HepG2 (cell line): ENCODE results near the gene ZG16B. TPM values are rescaled to one million over a fixed set of nuclear protein-coding genes. Genes with fewer than 3 reads are reported as not detected.

Source experiments
- ATAC-seq: fragments of 200-7000 bp; cut with Tn5 transposase; 3 replicates; pipeline ENCODE4 v1.9.1; 2020; ENCODE audit warnings: mild to moderate bottlenecking, moderate library complexity
- BruUV-seq: library from RNA; stranded (reverse); fragments of 400-500 nt; replicated peaks from 2 replicates; lab custom pipeline; 2021; lab: Mats Ljungman, UMichigan
- CTCF ChIA-PET: fragments of 300-600 bp; formaldehyde crosslinking; extraction: SDS; loops from one replicate; lab custom pipeline; 2021; ENCODE audit warnings: low total read pairs, inconsistent platforms, low intra/inter-chr PET ratio; lab: Yijun Ruan, JAX
- POLR2A ChIA-PET: fragments of 350-600 bp; sonication (Branson Sonifier 250); formaldehyde crosslinking; loops from one replicate; lab custom pipeline; 2020; ENCODE audit warnings: antibody characterized with exemption, inconsistent platforms; lab: Yijun Ruan, JAX
- DNase-seq: peaks from one replicate; pipeline ENCODE4 v3.0.0-alpha.2; 2015; ENCODE audit warnings: low spot score
- FAIRE-seq: peaks from 3 replicates; lab custom pipeline; 2011; peaks lifted over from hg19 to GRCh38; lab: Jason Lieb, UNC
- H2AFZ ChIP-seq: one replicate; pipeline ENCODE4 v1.6.1; 2011; ENCODE audit warnings: low read length, inconsistent platforms
- H3K27ac ChIP-seq: fragments of 300-600 bp; 3 replicates; pipeline ENCODE4 v1.8.0; 2011; ENCODE audit warnings: mixed run types, mild to moderate bottlenecking, mixed read lengths, low read length, inconsistent platforms; ENCODE audit not compliant: insufficient read depth; ENCODE audit errors: extremely low read length
- H3K27me3 ChIP-seq, 2 experiments: fragments of 200-600 bp in 1 of 2; 2 replicates in 1 of 2; 3 replicates in 1 of 2; pipeline versions ENCODE4 v1.6.0 to v1.8.0; 2011; ENCODE audit warnings: low read length in 2 of 2, mild to moderate bottlenecking in 2 of 2, moderate library complexity in 2 of 2, inconsistent platforms in 1 of 2; ENCODE audit not compliant: insufficient read depth in 2 of 2, control insufficient read depth in 1 of 2
- H3K36me3 ChIP-seq, 2 experiments: fragments of 200-600 bp in 1 of 2; replicated peaks in 1 of 2; 2 replicates in 1 of 2; 3 replicates in 1 of 2; pipeline versions ENCODE4 v1.5.1 to v1.8.0; 2011; ENCODE audit warnings: low read length in 2 of 2, inconsistent platforms in 1 of 2; ENCODE audit not compliant: insufficient read depth in 2 of 2, control insufficient read depth in 1 of 2
- H3K4me1 ChIP-seq: 2 replicates; pipeline ENCODE4 v1.5.1; 2012; ENCODE audit warnings: low read length, inconsistent platforms; ENCODE audit not compliant: insufficient read depth
- H3K4me2 ChIP-seq: 2 replicates; pipeline ENCODE4 v1.6.0; 2011; ENCODE audit warnings: low read depth, low read length, inconsistent platforms
- H3K4me3 ChIP-seq, 3 experiments: fragments of 200-600 bp in 1 of 3; sonication (generic), shearing (Covaris generic) in 1 of 3; replicated peaks in 1 of 3; 2 replicates each; pipeline ENCODE4 v1.5.1; 2011 to 2016; ENCODE audit warnings: low read length in 3 of 3, inconsistent platforms in 2 of 3, low read depth in 2 of 3, mild to moderate bottlenecking in 2 of 3, control low read depth in 1 of 3, mixed read lengths in 1 of 3; ENCODE audit not compliant: insufficient read depth in 1 of 3
- H3K79me2 ChIP-seq: one replicate; pipeline ENCODE4 v1.6.1; 2011; ENCODE audit warnings: low read length, inconsistent platforms; ENCODE audit not compliant: insufficient read depth
- H3K9ac ChIP-seq: 2 replicates; pipeline ENCODE4 v1.6.0; 2011; ENCODE audit warnings: mild to moderate bottlenecking, low read depth, low read length, inconsistent platforms; ENCODE audit not compliant: insufficient read depth
- H3K9me3 ChIP-seq: 2 replicates; pipeline ENCODE4 v1.5.1; 2012; ENCODE audit warnings: mild to moderate bottlenecking, low read length
- H4K20me1 ChIP-seq: 2 replicates; pipeline ENCODE4 v1.6.0; 2011; ENCODE audit warnings: inconsistent platforms, mild to moderate bottlenecking, low read length, moderate library complexity; ENCODE audit not compliant: insufficient read depth
- MEIS2 ChIP-seq: sonication (generic); formaldehyde crosslinking; IDR thresholded peaks from 2 replicates; pipeline ENCODE4 v1.9.0; 2021; ENCODE audit warnings: mild to moderate bottlenecking, missing genetic modification reagents
- SIX1 ChIP-seq: sonication (generic); formaldehyde crosslinking; IDR thresholded peaks from 2 replicates; pipeline ENCODE4 v1.4.0; 2020; ENCODE audit warnings: missing genetic modification reagents, borderline replicate concordance
- SOX6 ChIP-seq, 2 experiments: fragments of 450-650 bp in 1 of 2; sonication (generic) in 1 of 2; formaldehyde crosslinking in 1 of 2; IDR thresholded peaks; 2 replicates each; pipeline versions ENCODE4 v1.4.0 to v1.6.1; 2017 to 2020; ENCODE audit warnings: antibody characterized with exemption in 1 of 2, mild to moderate bottlenecking in 1 of 2, missing genetic modification reagents in 1 of 2
- ZNF687 ChIP-seq: sonication (generic); formaldehyde crosslinking; IDR thresholded peaks from 2 replicates; pipeline ENCODE4 v1.5.1; 2020; ENCODE audit warnings: mild to moderate bottlenecking, missing genetic modification reagents, moderate library complexity
- WGBS: methylation state at CpG from one replicate; pipeline ENCODE4 v1.1.6; 2017; ENCODE audit warnings: low lambda C conversion rate; 5-methylcytosine and 5-hydroxymethylcytosine counted together
- in situ Hi-C: cut with HindIII; loops from 2 replicates; pipeline ENCODE4 v1.10.0; 2017; ENCODE audit warnings: low pct_unique_long_range_greater_than_20kb; ENCODE audit not compliant: extremely low pct_ligation_motif_present
- intact Hi-C: fragments of 100-400 bp; cut with micrococcal nuclease; formaldehyde crosslinking; loops from one replicate; pipeline ENCODE4 v1.10.0; 2022; ENCODE audit not compliant: unreplicated experiment
- polyA plus RNA-seq, 8 experiments: library from polyadenylated mRNA; depleted of rRNA in 3 of 8; stranded (reverse) in 7 of 8; unstranded in 1 of 8; fragments of >200 nt; fragmentation: Illumina TruSeq in 4 of 8; extraction: Trizol in 4 of 8; gene quantifications; 2 replicates each; pipeline versions ENCODE4 v1.2.1 to v1.2.3, GENCODE V29; 2011 to 2016; ENCODE audit warnings: low read depth in 4 of 8, missing spikeins in 1 of 8, mixed read lengths in 1 of 8; ENCODE audit not compliant: insufficient read depth in 1 of 8
- total RNA-seq, 5 experiments: library from RNA; depleted of rRNA; stranded (reverse); fragments of >200 nt; fragmentation: Illumina TruSeq; extraction: Trizol; gene quantifications; 2 replicates each; pipeline ENCODE4 v1.2.3, GENCODE V29; 2016; ENCODE audit warnings: low read depth in 1 of 5

The ZG16B gene
- total and polyA plus RNA-seq, 2 of the 13 experiments (the other 11 are each of a cell fraction or from before 2014, with no cell fraction given): 1.5 to 11.3 TPM

- Histone ChIP-seq H3K27me3 (peaks cover 1 to 80% of the 10 kb centered on the region in 2 experiments), H3K9me3 (no peaks in the 10 kb centered on the region), H3K4me2 (no peak overlapping the region), H2AFZ (no peak overlapping the region), H3K4me3 (no peak overlapping the region), H3K9ac (no peak overlapping the region), H3K79me2 (no peaks in the 10 kb centered on the region)
- POLR2A ChIA-PET: interaction anchor here (0.6 kb wide), 1 partner anchor 22 kb away, joined by 3 read pairs; no protein-coding TSS in a partner anchor
- ATAC-seq: no peak
- CTCF ChIA-PET: no interaction called here
- TF ChIP-seq SOX6 (IDR thresholded peaks at IDR 0.05): no peak
- no peak for TF ChIP-seq SOX6 (CRISPR knock-in tag; IDR thresholded peaks at IDR 0.05)
- no peak for TF ChIP-seq SIX1 (CRISPR knock-in tag)
- TF ChIP-seq ZNF687 (CRISPR knock-in tag): peak; percentile 16; the same call in 1 of the 2 replicates
- TF ChIP-seq MEIS2 (CRISPR knock-in tag): no peak
- TF ChIP-seq, all 625 proteins: peak for 1
- in situ Hi-C loops: loop anchor here (5.0 kb wide), 1 partner anchor 40 kb away; the partner anchor contains the start of gene PRSS33
- intact Hi-C loops: no loop called here
- peaks cover 46% of the 10 kb centered on the region for H3K4me1 ChIP-seq
- no CpG with 5 or more reads among the region's 15 CpGs for WGBS
- H4K20me1 ChIP-seq: no peaks in the 10 kb centered on the region
- H3K36me3 ChIP-seq: no peaks in the 10 kb centered on the region
- no TSS peak for BruUV-seq
- no peak for FAIRE-seq
- H3K27ac ChIP-seq: no peak overlapping the region
- DNase-seq: no peak
These were observed 2.7 kb upstream of the ZG16B start for GRCh38 chr16:2827374-2827791.
